ENCODE data around the gene LCN9.
"Not testable (repeated sequence)": the region's sequence is repeated elsewhere in the genome, so short reads cannot be mapped to it uniquely, and the experiment has no call there.

Gene LCN9

GRCh38 chr9:135671591-135672041 lies 8.5 kb downstream of the LCN9 start:
- DNase-seq (ENCODE audit: low read depth) = no peak

GRCh38 chr9:135672786-135673185 lies 9.7 kb downstream of the LCN9 start:
- not testable (repeated sequence) for DNase-seq (ENCODE audit: low read depth)

- no peak for DNase-seq (ENCODE audit: low read depth)
Measured at GRCh38 chr9:135673941-135674340, 10.8 kb downstream of the LCN9 start.

- DNase-seq (ENCODE audit: low read depth) = no peak
Measured at GRCh38 chr9:135674977-135675376, 11.9 kb downstream of the LCN9 start.

- no peak for DNase-seq (ENCODE audit: low read depth)
Measured at GRCh38 chr9:135676891-135677290, 13.8 kb downstream of the LCN9 start.

- no peak for DNase-seq (ENCODE audit: low read depth)
Measured at GRCh38 chr9:135677641-135678168, 14.6 kb downstream of the LCN9 start.

- DNase-seq (ENCODE audit: low read depth) = no peak
Measured at GRCh38 chr9:135678236-135679017, 15.3 kb downstream of the LCN9 start.

GRCh38 chr9:135680056-135680455 lies 16.9 kb downstream of the LCN9 start:
- DNase-seq (ENCODE audit: low read depth) = no peak

- DNase-seq (ENCODE audit: low read depth) = no peak
Measured at GRCh38 chr9:135681161-135681560, 18.1 kb downstream of the LCN9 start.

GRCh38 chr9:135683401-135684034 lies 20.4 kb downstream of the LCN9 start:
- DNase-seq (ENCODE audit: low read depth) = no peak

GRCh38 chr9:135684691-135685090 lies 21.6 kb downstream of the LCN9 start:
- DNase-seq (ENCODE audit: low read depth) = no peak

GRCh38 chr9:135687216-135687615 lies 24.1 kb downstream of the LCN9 start:
- no peak for DNase-seq (ENCODE audit: low read depth)

- DNase-seq (ENCODE audit: low read depth) = no peak
Measured at GRCh38 chr9:135689011-135689410, 25.9 kb downstream of the LCN9 start.

- no peak for DNase-seq (ENCODE audit: low read depth)
Measured at GRCh38 chr9:135690836-135691570, 27.9 kb downstream of the LCN9 start.

GRCh38 chr9:135692410-135692809 lies 29.3 kb downstream of the LCN9 start:
- no peak for DNase-seq (ENCODE audit: low read depth)

- DNase-seq (ENCODE audit: low read depth) = no peak
Measured at GRCh38 chr9:135693265-135693664, 30.2 kb downstream of the LCN9 start.

- DNase-seq (ENCODE audit: low read depth) = no peak
Measured at GRCh38 chr9:135693771-135694170, 30.7 kb downstream of the LCN9 start.

GRCh38 chr9:135694414-135694813 lies 31.3 kb downstream of the LCN9 start:
- DNase-seq (ENCODE audit: low read depth) = no peak

- DNase-seq (ENCODE audit: low read depth) = no peak
Measured at GRCh38 chr9:135695036-135695435, 31.9 kb downstream of the LCN9 start.

- no peak for DNase-seq (ENCODE audit: low read depth)
Measured at GRCh38 chr9:135695642-135696041, 32.5 kb downstream of the LCN9 start.

- DNase-seq (ENCODE audit: low read depth) = no peak
Measured at GRCh38 chr9:135696446-135696845, 33.3 kb downstream of the LCN9 start.

GRCh38 chr9:135697226-135697625 lies 34.1 kb downstream of the LCN9 start:
- DNase-seq (ENCODE audit: low read depth) = no peak

- DNase-seq (ENCODE audit: low read depth) = no peak
Measured at GRCh38 chr9:135698236-135698635, 35.1 kb downstream of the LCN9 start.

All from GM04503 (cell line).